ENCODE data around the gene ZFYVE19. TPM values are rescaled to one million over a fixed set of nuclear protein-coding genes. Genes with fewer than 3 reads are reported as not detected.

The ZFYVE19 gene
- total and polyA plus RNA-seq, 2 donors from 2014 or later: 18.7 to 37.5 TPM

GRCh38 chr15:40856746-40857145 is 49.9 kb downstream of the ZFYVE19 start:
- no peak overlapping the region for H3K4me3 ChIP-seq (ENCODE audit: low read length in 3 of 3)
- H3K27me3 ChIP-seq (ENCODE audit: control insufficient read depth, insufficient read depth, low read length): no peaks in the 10 kb centered on the region
- DNase-seq (peak in 1 of 5 donors; percentile 53), FAIRE-seq (no peak)
- intact Hi-C loops (cut with DNase I): no loop called here
- no peak for TF ChIP-seq CTCF (IDR thresholded peaks at IDR 0.05; ENCODE audit: borderline replicate concordance, extremely low read depth, insufficient read depth)
- no peak overlapping the region for H3K27ac ChIP-seq (ENCODE audit: low read depth in 2 of 2, low read length in 2 of 2)
- no peaks in the 10 kb centered on the region for H3K9me3 ChIP-seq (ENCODE audit: control insufficient read depth in 2 of 3, insufficient read depth in 1 of 3, low read length in 3 of 3)
- peaks cover 0 to 34% (median 17%) of the 10 kb centered on the region in 3 donors for H3K36me3 ChIP-seq (ENCODE audit: control insufficient read depth in 2 of 3, insufficient read depth in 3 of 3, low read length in 3 of 3)
- H3K9ac ChIP-seq (ENCODE audit: low read length in 3 of 3): no peak overlapping the region
- H3K4me1 ChIP-seq (ENCODE audit: control insufficient read depth in 2 of 3, insufficient read depth in 2 of 3, low read depth in 1 of 3, low read length in 3 of 3): peaks cover 0 to 3% (median 0%) of the 10 kb centered on the region in 3 donors

GRCh38 chr15:40857601-40858341 is 50.9 kb downstream of the ZFYVE19 start:
- Histone ChIP-seq H3K27me3 (ENCODE audit: control insufficient read depth, insufficient read depth, low read length) (no peaks in the 10 kb centered on the region), H3K9ac (ENCODE audit: low read length in 3 of 3) (no peak overlapping the region), H3K9me3 (ENCODE audit: control insufficient read depth in 2 of 3, insufficient read depth in 1 of 3, low read length in 3 of 3) (no peaks in the 10 kb centered on the region), H3K36me3 (ENCODE audit: control insufficient read depth in 2 of 3, insufficient read depth in 3 of 3, low read length in 3 of 3) (peaks cover 0 to 32% (median 17%) of the 10 kb centered on the region in 3 donors), H3K4me3 (ENCODE audit: low read length in 3 of 3) (no peak overlapping the region), H3K27ac (ENCODE audit: low read depth in 2 of 2, low read length in 2 of 2) (peak overlapping the region in 1 of 2 donors; percentile 26), H3K4me1 (ENCODE audit: control insufficient read depth in 2 of 3, insufficient read depth in 2 of 3, low read depth in 1 of 3, low read length in 3 of 3) (peaks cover 0 to 3% (median 0%) of the 10 kb centered on the region in 3 donors)
- peak; percentile 88 to 92 (median 92) for DNase-seq
- peak; percentile 98 for TF ChIP-seq CTCF (IDR thresholded peaks at IDR 0.05; ENCODE audit: borderline replicate concordance, extremely low read depth, insufficient read depth)
- no peak for FAIRE-seq
- intact Hi-C loops (cut with DNase I): no loop called here

- no peak for TF ChIP-seq CTCF (IDR thresholded peaks at IDR 0.05; ENCODE audit: borderline replicate concordance, extremely low read depth, insufficient read depth)
- peak in 1 of 5 donors; percentile 45 for DNase-seq
Observed at GRCh38 chr15:40858706-40859105, 51.8 kb downstream of the ZFYVE19 start.

More at GRCh38 chr15:40858706-40859105, 51.8 kb downstream of the ZFYVE19 start:
- Histone ChIP-seq H3K9me3 (ENCODE audit: control insufficient read depth in 2 of 3, insufficient read depth in 1 of 3, low read length in 3 of 3) (no peaks in the 10 kb centered on the region), H3K27ac (ENCODE audit: low read depth in 2 of 2, low read length in 2 of 2) (no peak overlapping the region), H3K4me1 (ENCODE audit: control insufficient read depth in 2 of 3, insufficient read depth in 2 of 3, low read depth in 1 of 3, low read length in 3 of 3) (peaks cover 0 to 3% (median 0%) of the 10 kb centered on the region in 3 donors), H3K4me3 (ENCODE audit: low read length in 3 of 3) (no peak overlapping the region), H3K9ac (ENCODE audit: low read length in 3 of 3) (no peak overlapping the region), H3K36me3 (ENCODE audit: control insufficient read depth in 2 of 3, insufficient read depth in 3 of 3, low read length in 3 of 3) (peaks cover 0 to 24% (median 12%) of the 10 kb centered on the region in 3 donors), H3K27me3 (ENCODE audit: control insufficient read depth, insufficient read depth, low read length) (no peaks in the 10 kb centered on the region)
- intact Hi-C loops (cut with DNase I): no loop called here
- no peak for FAIRE-seq

Measured in kidney (tissue), 14 donors.